ENCODE results near the gene FOXP1.

The FOXP1 gene

GRCh38 chr3:71000483-71000882, 583.0 kb downstream of the FOXP1 start:
- Histone ChIP-seq H3K9me3 (ENCODE audit: control insufficient read depth, low read length) (no peaks in the 10 kb centered on the region), H3K9ac (ENCODE audit: low read length) (peak overlapping the region; percentile 11), H3K36me3 (ENCODE audit: control insufficient read depth, insufficient read depth, low read length, severe bottlenecking) (peaks cover 7% of the 10 kb centered on the region), H3K27me3 (replicated peaks; ENCODE audit: control insufficient read depth, insufficient read depth, low read length) (no peaks in the 10 kb centered on the region), H3K4me1 (ENCODE audit: control insufficient read depth, insufficient read depth, low read length) (peaks cover 20% of the 10 kb centered on the region), H3K4me3 (ENCODE audit: low read length) (no peak overlapping the region)
- DNase-seq (ENCODE audit: low read depth), result no peak

GRCh38 chr3:70999730-71000129, 583.8 kb downstream of the FOXP1 start:
- Histone ChIP-seq H3K27me3 (replicated peaks; ENCODE audit: control insufficient read depth, insufficient read depth, low read length) (no peaks in the 10 kb centered on the region), H3K9me3 (ENCODE audit: control insufficient read depth, low read length) (no peaks in the 10 kb centered on the region), H3K4me3 (ENCODE audit: low read length) (peak overlapping the region; percentile 64), H3K9ac (ENCODE audit: low read length) (peak overlapping the region; percentile 77), H3K4me1 (ENCODE audit: control insufficient read depth, insufficient read depth, low read length) (peaks cover 24% of the 10 kb centered on the region), H3K36me3 (ENCODE audit: control insufficient read depth, insufficient read depth, low read length, severe bottlenecking) (peaks cover 7% of the 10 kb centered on the region)
- peak; percentile 87 for DNase-seq (ENCODE audit: low read depth)

- Histone ChIP-seq H3K9me3 (ENCODE audit: control insufficient read depth, low read length) (no peaks in the 10 kb centered on the region), H3K9ac (ENCODE audit: low read length) (no peak overlapping the region), H3K4me1 (ENCODE audit: control insufficient read depth, insufficient read depth, low read length) (peaks cover 40% of the 10 kb centered on the region), H3K4me3 (ENCODE audit: low read length) (no peak overlapping the region), H3K27me3 (replicated peaks; ENCODE audit: control insufficient read depth, insufficient read depth, low read length) (no peaks in the 10 kb centered on the region), H3K36me3 (ENCODE audit: control insufficient read depth, insufficient read depth, low read length, severe bottlenecking) (peaks cover 14% of the 10 kb centered on the region)
- no peak for DNase-seq (ENCODE audit: low read depth)
These were observed 587.4 kb downstream of the FOXP1 start for GRCh38 chr3:70996082-70996481.

- Histone ChIP-seq H3K9me3 (ENCODE audit: control insufficient read depth, low read length) (no peaks in the 10 kb centered on the region), H3K4me3 (ENCODE audit: low read length) (no peak overlapping the region), H3K36me3 (ENCODE audit: control insufficient read depth, insufficient read depth, low read length, severe bottlenecking) (peaks cover 14% of the 10 kb centered on the region), H3K27me3 (replicated peaks; ENCODE audit: control insufficient read depth, insufficient read depth, low read length) (no peaks in the 10 kb centered on the region), H3K9ac (ENCODE audit: low read length) (no peak overlapping the region), H3K4me1 (ENCODE audit: control insufficient read depth, insufficient read depth, low read length) (peaks cover 43% of the 10 kb centered on the region)
- no peak for DNase-seq (ENCODE audit: low read depth)
These were observed 588.9 kb downstream of the FOXP1 start for GRCh38 chr3:70994644-70995043.

GRCh38 chr3:70992562-70993204, 590.8 kb downstream of the FOXP1 start:
- Histone ChIP-seq H3K4me1 (ENCODE audit: control insufficient read depth, insufficient read depth, low read length) (peaks cover 54% of the 10 kb centered on the region), H3K9ac (ENCODE audit: low read length) (no peak overlapping the region), H3K36me3 (ENCODE audit: control insufficient read depth, insufficient read depth, low read length, severe bottlenecking) (peaks cover 15% of the 10 kb centered on the region), H3K4me3 (ENCODE audit: low read length) (no peak overlapping the region), H3K27me3 (replicated peaks; ENCODE audit: control insufficient read depth, insufficient read depth, low read length) (no peaks in the 10 kb centered on the region), H3K9me3 (ENCODE audit: control insufficient read depth, low read length) (no peaks in the 10 kb centered on the region)
- DNase-seq (ENCODE audit: low read depth), result no peak

- DNase-seq (ENCODE audit: low read depth), result no peak
- peaks cover 55% of the 10 kb centered on the region for H3K4me1 ChIP-seq (ENCODE audit: control insufficient read depth, insufficient read depth, low read length)
- no peaks in the 10 kb centered on the region for H3K27me3 ChIP-seq (replicated peaks; ENCODE audit: control insufficient read depth, insufficient read depth, low read length)
- no peak overlapping the region for H3K4me3 ChIP-seq (ENCODE audit: low read length)
- H3K9me3 ChIP-seq (ENCODE audit: control insufficient read depth, low read length), result no peaks in the 10 kb centered on the region
- H3K9ac ChIP-seq (ENCODE audit: low read length), result no peak overlapping the region
- H3K36me3 ChIP-seq (ENCODE audit: control insufficient read depth, insufficient read depth, low read length, severe bottlenecking), result peaks cover 20% of the 10 kb centered on the region
These were observed 591.4 kb downstream of the FOXP1 start for GRCh38 chr3:70992131-70992530.

GRCh38 chr3:70990723-70991122, 592.8 kb downstream of the FOXP1 start:
- DNase-seq (ENCODE audit: low read depth), result no peak
- Histone ChIP-seq H3K9me3 (ENCODE audit: control insufficient read depth, low read length) (no peaks in the 10 kb centered on the region), H3K4me3 (ENCODE audit: low read length) (no peak overlapping the region), H3K36me3 (ENCODE audit: control insufficient read depth, insufficient read depth, low read length, severe bottlenecking) (peaks cover 26% of the 10 kb centered on the region), H3K27me3 (replicated peaks; ENCODE audit: control insufficient read depth, insufficient read depth, low read length) (no peaks in the 10 kb centered on the region), H3K9ac (ENCODE audit: low read length) (no peak overlapping the region), H3K4me1 (ENCODE audit: control insufficient read depth, insufficient read depth, low read length) (peaks cover 55% of the 10 kb centered on the region)

GRCh38 chr3:70990185-70990584, 593.3 kb downstream of the FOXP1 start:
- H3K4me1 ChIP-seq (ENCODE audit: control insufficient read depth, insufficient read depth, low read length), result peaks cover 51% of the 10 kb centered on the region
- peaks cover 31% of the 10 kb centered on the region for H3K36me3 ChIP-seq (ENCODE audit: control insufficient read depth, insufficient read depth, low read length, severe bottlenecking)
- H3K4me3 ChIP-seq (ENCODE audit: low read length), result no peak overlapping the region
- H3K27me3 ChIP-seq (replicated peaks; ENCODE audit: control insufficient read depth, insufficient read depth, low read length), result no peaks in the 10 kb centered on the region
- H3K9me3 ChIP-seq (ENCODE audit: control insufficient read depth, low read length), result no peaks in the 10 kb centered on the region
- DNase-seq (ENCODE audit: low read depth), result no peak
- peak overlapping the region; percentile 77 for H3K9ac ChIP-seq (ENCODE audit: low read length)

GRCh38 chr3:70989174-70989573, 594.4 kb downstream of the FOXP1 start:
- Histone ChIP-seq H3K9me3 (ENCODE audit: control insufficient read depth, low read length) (no peaks in the 10 kb centered on the region), H3K4me1 (ENCODE audit: control insufficient read depth, insufficient read depth, low read length) (peaks cover 50% of the 10 kb centered on the region), H3K4me3 (ENCODE audit: low read length) (peak overlapping the region; percentile 35), H3K27me3 (replicated peaks; ENCODE audit: control insufficient read depth, insufficient read depth, low read length) (no peaks in the 10 kb centered on the region), H3K9ac (ENCODE audit: low read length) (peak overlapping the region; percentile 77), H3K36me3 (ENCODE audit: control insufficient read depth, insufficient read depth, low read length, severe bottlenecking) (peaks cover 38% of the 10 kb centered on the region)
- DNase-seq (ENCODE audit: low read depth), result peak; percentile 71

GRCh38 chr3:70988111-70988510, 595.4 kb downstream of the FOXP1 start:
- H3K9ac ChIP-seq (ENCODE audit: low read length), result peak overlapping the region; percentile 77
- no peaks in the 10 kb centered on the region for H3K9me3 ChIP-seq (ENCODE audit: control insufficient read depth, low read length)
- no peak overlapping the region for H3K4me3 ChIP-seq (ENCODE audit: low read length)
- no peak for DNase-seq (ENCODE audit: low read depth)
- H3K27me3 ChIP-seq (replicated peaks; ENCODE audit: control insufficient read depth, insufficient read depth, low read length), result no peaks in the 10 kb centered on the region
- H3K36me3 ChIP-seq (ENCODE audit: control insufficient read depth, insufficient read depth, low read length, severe bottlenecking), result peaks cover 38% of the 10 kb centered on the region
- peaks cover 58% of the 10 kb centered on the region for H3K4me1 ChIP-seq (ENCODE audit: control insufficient read depth, insufficient read depth, low read length)

GRCh38 chr3:70985572-70985971, 598.0 kb downstream of the FOXP1 start:
- no peak overlapping the region for H3K4me3 ChIP-seq (ENCODE audit: low read length)
- DNase-seq (ENCODE audit: low read depth), result no peak
- peaks cover 62% of the 10 kb centered on the region for H3K4me1 ChIP-seq (ENCODE audit: control insufficient read depth, insufficient read depth, low read length)
- H3K36me3 ChIP-seq (ENCODE audit: control insufficient read depth, insufficient read depth, low read length, severe bottlenecking), result peaks cover 31% of the 10 kb centered on the region
- H3K9ac ChIP-seq (ENCODE audit: low read length), result no peak overlapping the region
- H3K27me3 ChIP-seq (replicated peaks; ENCODE audit: control insufficient read depth, insufficient read depth, low read length), result no peaks in the 10 kb centered on the region
- H3K9me3 ChIP-seq (ENCODE audit: control insufficient read depth, low read length), result no peaks in the 10 kb centered on the region
